BLaER1 treated with 17β-estradiol and CSF1 and Interleukin-3, amounts not matched to agents 10 nM and 100 nM (cell line): ENCODE data around the gene SLC10A4.
A peak's percentile ranks its signal among the peaks of the same experiment; 100 is the strongest.
"Not testable (repeated sequence)": the region's sequence is repeated elsewhere in the genome, so short reads cannot be mapped to it uniquely, and the experiment has no call there.

ENCODE experiments used
- H3K27ac ChIP-seq, 11 experiments: shearing (Covaris generic); formaldehyde crosslinking; 2 replicates each; pipeline ENCODE4 v1.8.1; 2022
- H3K27me3 ChIP-seq, 11 experiments: shearing (Covaris generic); formaldehyde crosslinking; 2 replicates each; pipeline ENCODE4 v1.8.1; 2022
- H3K36me3 ChIP-seq, 11 experiments: shearing (Covaris generic); formaldehyde crosslinking; 2 replicates each; pipeline ENCODE4 v1.8.1; 2022
- H3K4me1 ChIP-seq, 10 experiments: shearing (Covaris generic); formaldehyde crosslinking; 2 replicates each; pipeline ENCODE4 v1.8.1; 2022
- H3K4me2 ChIP-seq, 11 experiments: shearing (Covaris generic); formaldehyde crosslinking; 2 replicates each; pipeline ENCODE4 v1.8.1; 2022
- H3K4me3 ChIP-seq, 10 experiments: shearing (Covaris generic); formaldehyde crosslinking; 2 replicates each; pipeline ENCODE4 v1.8.1; 2022
- H3K9ac ChIP-seq, 11 experiments: shearing (Covaris generic); formaldehyde crosslinking; 2 replicates each; pipeline ENCODE4 v1.8.1; 2022
- H3K9me3 ChIP-seq, 11 experiments: shearing (Covaris generic); formaldehyde crosslinking; replicated peaks in 1 of 11; 2 replicates each; pipeline ENCODE4 v1.8.1; 2022
- H4K20me1 ChIP-seq, 11 experiments: shearing (Covaris generic); formaldehyde crosslinking; 2 replicates each; pipeline ENCODE4 v1.8.1; 2022
- Cebpa-rat ChIP-seq, 11 experiments: shearing (Covaris generic); IDR thresholded peaks; 2 replicates each; pipeline ENCODE4 v1.8.1; 2022

SLC10A4 gene

GRCh38 chr4:48483006-48483776, at the start of gene SLC10A4:
TSS of gene SLC10A4 (plus strand) at chr4:48483343. CDS start at chr4:48483562, 219 bp downstream.
- Histone ChIP-seq H3K9ac (no peak within 1 kb of the TSS), H3K27me3 (peaks cover 31 to 43% (median 37%) of the 10 kb centered on the region in 11 experiments), H3K36me3 (peaks cover 0 to 10% (median 0%) of the 10 kb centered on the region in 11 experiments; a peak in 2 of 22 replicates), H3K4me3 (peak within 1 kb of the TSS in 6 of 10 experiments; percentile 5 to 38 (median 19); a peak in 7 of 20 replicates), H3K27ac (no peak within 1 kb of the TSS), H3K4me2 (peak within 1 kb of the TSS in 2 of 11 experiments; percentile 3 to 54; a peak in 3 of 22 replicates), H4K20me1 (no peaks in the 10 kb centered on the region), H3K9me3 (peaks cover 23 to 35% (median 30%) of the 10 kb centered on the region in 11 experiments), H3K4me1 (peaks cover 0 to 23% (median 7%) of the 10 kb centered on the region in 10 experiments; a peak in 13 of 20 replicates)
- TF ChIP-seq Cebpa-rat (IDR thresholded peaks at IDR 0.05) = no peak

GRCh38 chr4:48436318-48436717, 46.8 kb upstream of the SLC10A4 start:
- Histone ChIP-seq H3K4me1 (peaks cover 0 to 10% (median 4%) of the 10 kb centered on the region in 10 experiments; a peak in 8 of 20 replicates), H4K20me1 (no peaks in the 10 kb centered on the region), H3K9me3 (peaks cover 0 to 12% (median 0%) of the 10 kb centered on the region in 11 experiments; a peak in 8 of 22 replicates), H3K36me3 (no peaks in the 10 kb centered on the region), H3K4me2 (no peak overlapping the region), H3K27ac (no peak overlapping the region), H3K9ac (no peak overlapping the region), H3K4me3 (no peak overlapping the region), H3K27me3 (no peaks in the 10 kb centered on the region)
- no peak for TF ChIP-seq Cebpa-rat (IDR thresholded peaks at IDR 0.05)

GRCh38 chr4:48439988-48440387, 43.2 kb upstream of the SLC10A4 start:
- no peak overlapping the region for H3K4me2 ChIP-seq

GRCh38 chr4:48440914-48441313, 42.2 kb upstream of the SLC10A4 start:
- not testable (repeated sequence) for H3K4me1 ChIP-seq, H3K36me3 ChIP-seq
- peaks cover 0 to 26% (median 0%) of the 10 kb centered on the region in 11 experiments; a peak in 7 of 22 replicates for H3K9me3 ChIP-seq

More at GRCh38 chr4:48439988-48440387, 43.2 kb upstream of the SLC10A4 start:
- Histone ChIP-seq H3K4me1 (peaks cover 0 to 10% (median 0%) of the 10 kb centered on the region in 10 experiments; a peak in 3 of 20 replicates), H3K36me3 (no peaks in the 10 kb centered on the region), H3K9ac (no peak overlapping the region), H3K4me3 (no peak overlapping the region), H4K20me1 (no peaks in the 10 kb centered on the region), H3K9me3 (peaks cover 0 to 26% (median 0%) of the 10 kb centered on the region in 11 experiments; a peak in 7 of 22 replicates), H3K27me3 (no peaks in the 10 kb centered on the region), H3K27ac (no peak overlapping the region)
- TF ChIP-seq Cebpa-rat (IDR thresholded peaks at IDR 0.05) = no peak

GRCh38 chr4:48445704-48446103, 37.4 kb upstream of the SLC10A4 start:
- Histone ChIP-seq H3K4me3 (no peak overlapping the region), H4K20me1 (no peaks in the 10 kb centered on the region), H3K9ac (no peak overlapping the region), H3K27ac (no peak overlapping the region), H3K27me3 (no peaks in the 10 kb centered on the region), H3K36me3 (no peaks in the 10 kb centered on the region), H3K4me1 (peaks cover 0 to 6% (median 0%) of the 10 kb centered on the region in 10 experiments; a peak in 4 of 20 replicates), H3K9me3 (peaks cover 0 to 21% (median 0%) of the 10 kb centered on the region in 11 experiments; a peak in 6 of 22 replicates), H3K4me2 (no peak overlapping the region)
- no peak for TF ChIP-seq Cebpa-rat (IDR thresholded peaks at IDR 0.05)

More at GRCh38 chr4:48440914-48441313, 42.2 kb upstream of the SLC10A4 start:
- not testable (repeated sequence) for H3K27me3 ChIP-seq, H3K27ac ChIP-seq, H3K4me3 ChIP-seq, H4K20me1 ChIP-seq, H3K9ac ChIP-seq
- peak overlapping the region in 1 of 11 experiments; percentile 15; a peak in 1 of 22 replicates for H3K4me2 ChIP-seq

- no peaks in the 10 kb centered on the region for H3K27me3 ChIP-seq
- H4K20me1 ChIP-seq = no peaks in the 10 kb centered on the region
- H3K27ac ChIP-seq = no peak overlapping the region
- H3K36me3 ChIP-seq = no peaks in the 10 kb centered on the region
- H3K9me3 ChIP-seq = peaks cover 0 to 11% (median 0%) of the 10 kb centered on the region in 11 experiments; a peak in 1 of 22 replicates
- peaks cover 0 to 4% (median 0%) of the 10 kb centered on the region in 10 experiments; a peak in 1 of 20 replicates for H3K4me1 ChIP-seq
- H3K9ac ChIP-seq = no peak overlapping the region
- no peak for TF ChIP-seq Cebpa-rat (IDR thresholded peaks at IDR 0.05)
- H3K4me3 ChIP-seq = no peak overlapping the region
- H3K4me2 ChIP-seq = no peak overlapping the region
Measured at GRCh38 chr4:48446642-48447041, 36.5 kb upstream of the SLC10A4 start.

GRCh38 chr4:48449151-48449550, 34.0 kb upstream of the SLC10A4 start:
- Histone ChIP-seq H3K27ac (no peak overlapping the region), H3K4me2 (no peak overlapping the region), H3K9ac (no peak overlapping the region), H3K4me1 (peaks cover 0 to 4% (median 0%) of the 10 kb centered on the region in 10 experiments; a peak in 1 of 20 replicates), H3K9me3 (peaks cover 0 to 8% (median 0%) of the 10 kb centered on the region in 11 experiments; a peak in 2 of 22 replicates), H4K20me1 (no peaks in the 10 kb centered on the region), H3K4me3 (no peak overlapping the region), H3K27me3 (no peaks in the 10 kb centered on the region), H3K36me3 (no peaks in the 10 kb centered on the region)
- TF ChIP-seq Cebpa-rat (IDR thresholded peaks at IDR 0.05) = no peak

- Histone ChIP-seq H3K4me3 (no peak overlapping the region), H3K4me1 (peaks cover 0 to 4% (median 0%) of the 10 kb centered on the region in 10 experiments; a peak in 1 of 20 replicates), H3K27ac (no peak overlapping the region), H3K36me3 (no peaks in the 10 kb centered on the region), H4K20me1 (no peaks in the 10 kb centered on the region), H3K9ac (no peak overlapping the region), H3K4me2 (peak overlapping the region in 1 of 11 experiments; percentile 44; a peak in 1 of 22 replicates), H3K27me3 (no peaks in the 10 kb centered on the region), H3K9me3 (peaks cover 0 to 8% (median 0%) of the 10 kb centered on the region in 11 experiments; a peak in 2 of 22 replicates)
- no peak for TF ChIP-seq Cebpa-rat (IDR thresholded peaks at IDR 0.05)
Measured at GRCh38 chr4:48450740-48451139, 32.4 kb upstream of the SLC10A4 start.

GRCh38 chr4:48451656-48452055, 31.5 kb upstream of the SLC10A4 start:
- not testable (repeated sequence) for H3K9ac ChIP-seq, H3K4me3 ChIP-seq, H4K20me1 ChIP-seq, H3K27me3 ChIP-seq, H3K4me2 ChIP-seq, H3K4me1 ChIP-seq, H3K27ac ChIP-seq, H3K36me3 ChIP-seq
- H3K9me3 ChIP-seq = peaks cover 0 to 12% (median 5%) of the 10 kb centered on the region in 11 experiments; a peak in 6 of 22 replicates
